Measurements from ENCODE around the gene NEGR1. TPM values are rescaled to one million over a fixed set of nuclear protein-coding genes. Genes with fewer than 3 reads are reported as not detected.

Gene NEGR1
- total and polyA plus RNA-seq, 9 of the 15 experiments (the other 6 are each of a cell fraction or from before 2014, with no cell fraction given): not detected

DNA sequence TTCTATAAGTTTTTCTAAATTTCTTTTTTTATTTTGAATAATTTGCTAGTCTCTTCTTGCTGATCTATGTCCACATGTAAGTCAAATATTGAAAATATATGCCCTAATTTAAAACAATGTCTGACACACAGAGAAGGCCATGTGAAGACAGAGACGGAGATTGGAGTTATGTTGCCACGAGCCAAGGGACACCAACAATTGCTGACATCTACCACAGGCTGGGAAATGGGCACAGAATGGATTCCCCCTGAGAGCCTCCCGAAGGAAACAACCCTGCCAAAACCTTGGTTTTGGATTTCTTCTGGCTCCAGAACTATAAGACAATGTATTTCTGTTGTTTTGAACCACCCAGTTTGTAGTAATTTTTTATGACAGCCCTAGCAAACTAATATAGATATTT, 716.5 kb downstream of the NEGR1 start:
- no peak overlapping the region for H3K9ac ChIP-seq (ENCODE audit: insufficient read depth in 1 of 2, low read depth in 2 of 2, low read length in 2 of 2)
- no peaks in the 10 kb centered on the region for H3K9me3 ChIP-seq (replicated peaks; ENCODE audit: control insufficient read depth, insufficient read depth, low read depth, low read length)
- no peaks in the 10 kb centered on the region for H3K27me3 ChIP-seq (ENCODE audit: control insufficient read depth in 2 of 2, insufficient read depth in 2 of 2, low read length in 2 of 2)
- 0% methylated on average over 3 of the region's 3 CpGs for WGBS (ENCODE audit: insufficient coverage, low coverage, missing lambda C conversion rate)
- no peaks in the 10 kb centered on the region for H3K4me1 ChIP-seq (replicated peaks in 1 of 2; ENCODE audit: control insufficient read depth in 2 of 2, insufficient read depth in 2 of 2, low read length in 2 of 2)
- no peak overlapping the region for H3K27ac ChIP-seq (ENCODE audit: extremely low read depth, low read depth, low read length)
- no peaks in the 10 kb centered on the region for H3K36me3 ChIP-seq (ENCODE audit: control insufficient read depth, insufficient read depth, low read length)
- H3K4me3 ChIP-seq: no peak overlapping the region
- TF ChIP-seq GTF2A2 (tag; IDR thresholded peaks at IDR 0.05) (no peak), TEAD4 (IDR thresholded peaks at IDR 0.05; ENCODE audit: low read length) (no peak), TEAD4 (CRISPR knock-in tag; IDR thresholded peaks at IDR 0.05; ENCODE audit: borderline replicate concordance) (no peak), ETV6 (IDR thresholded peaks at IDR 0.05; ENCODE audit: borderline replicate concordance in 1 of 2, low read depth in 2 of 2, low read length in 1 of 2) (no peak), ETV6 (CRISPR knock-in tag; IDR thresholded peaks at IDR 0.05; ENCODE audit: borderline replicate concordance) (no peak), ZEB2 (IDR thresholded peaks at IDR 0.05) (no peak), FOXP1 (CRISPR knock-in tag; IDR thresholded peaks at IDR 0.05) (no peak), RBM39 (optimal IDR thresholded peaks at IDR 0.05; ENCODE audit: low read depth, low read length) (no peak), GTF2F1 (IDR thresholded peaks at IDR 0.05; ENCODE audit: low read depth, low read length) (no peak)
- TF ChIP-seq, protein P1, sequence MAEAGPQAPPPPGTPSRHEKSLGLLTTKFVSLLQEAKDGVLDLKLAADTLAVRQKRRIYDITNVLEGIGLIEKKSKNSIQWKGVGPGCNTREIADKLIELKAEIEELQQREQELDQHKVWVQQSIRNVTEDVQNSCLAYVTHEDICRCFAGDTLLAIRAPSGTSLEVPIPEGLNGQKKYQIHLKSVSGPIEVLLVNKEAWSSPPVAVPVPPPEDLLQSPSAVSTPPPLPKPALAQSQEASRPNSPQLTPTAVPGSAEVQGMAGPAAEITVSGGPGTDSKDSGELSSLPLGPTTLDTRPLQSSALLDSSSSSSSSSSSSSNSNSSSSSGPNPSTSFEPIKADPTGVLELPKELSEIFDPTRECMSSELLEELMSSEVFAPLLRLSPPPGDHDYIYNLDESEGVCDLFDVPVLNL (CRISPR knock-in tag; IDR thresholded peaks at IDR 0.05; ENCODE audit: low read depth): no peak
- TF ChIP-seq, protein P2, sequence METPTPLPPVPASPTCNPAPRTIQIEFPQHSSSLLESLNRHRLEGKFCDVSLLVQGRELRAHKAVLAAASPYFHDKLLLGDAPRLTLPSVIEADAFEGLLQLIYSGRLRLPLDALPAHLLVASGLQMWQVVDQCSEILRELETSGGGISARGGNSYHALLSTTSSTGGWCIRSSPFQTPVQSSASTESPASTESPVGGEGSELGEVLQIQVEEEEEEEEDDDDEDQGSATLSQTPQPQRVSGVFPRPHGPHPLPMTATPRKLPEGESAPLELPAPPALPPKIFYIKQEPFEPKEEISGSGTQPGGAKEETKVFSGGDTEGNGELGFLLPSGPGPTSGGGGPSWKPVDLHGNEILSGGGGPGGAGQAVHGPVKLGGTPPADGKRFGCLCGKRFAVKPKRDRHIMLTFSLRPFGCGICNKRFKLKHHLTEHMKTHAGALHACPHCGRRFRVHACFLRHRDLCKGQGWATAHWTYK (CRISPR knock-in tag; IDR thresholded peaks at IDR 0.05): no peak
- TF ChIP-seq, protein P3, sequence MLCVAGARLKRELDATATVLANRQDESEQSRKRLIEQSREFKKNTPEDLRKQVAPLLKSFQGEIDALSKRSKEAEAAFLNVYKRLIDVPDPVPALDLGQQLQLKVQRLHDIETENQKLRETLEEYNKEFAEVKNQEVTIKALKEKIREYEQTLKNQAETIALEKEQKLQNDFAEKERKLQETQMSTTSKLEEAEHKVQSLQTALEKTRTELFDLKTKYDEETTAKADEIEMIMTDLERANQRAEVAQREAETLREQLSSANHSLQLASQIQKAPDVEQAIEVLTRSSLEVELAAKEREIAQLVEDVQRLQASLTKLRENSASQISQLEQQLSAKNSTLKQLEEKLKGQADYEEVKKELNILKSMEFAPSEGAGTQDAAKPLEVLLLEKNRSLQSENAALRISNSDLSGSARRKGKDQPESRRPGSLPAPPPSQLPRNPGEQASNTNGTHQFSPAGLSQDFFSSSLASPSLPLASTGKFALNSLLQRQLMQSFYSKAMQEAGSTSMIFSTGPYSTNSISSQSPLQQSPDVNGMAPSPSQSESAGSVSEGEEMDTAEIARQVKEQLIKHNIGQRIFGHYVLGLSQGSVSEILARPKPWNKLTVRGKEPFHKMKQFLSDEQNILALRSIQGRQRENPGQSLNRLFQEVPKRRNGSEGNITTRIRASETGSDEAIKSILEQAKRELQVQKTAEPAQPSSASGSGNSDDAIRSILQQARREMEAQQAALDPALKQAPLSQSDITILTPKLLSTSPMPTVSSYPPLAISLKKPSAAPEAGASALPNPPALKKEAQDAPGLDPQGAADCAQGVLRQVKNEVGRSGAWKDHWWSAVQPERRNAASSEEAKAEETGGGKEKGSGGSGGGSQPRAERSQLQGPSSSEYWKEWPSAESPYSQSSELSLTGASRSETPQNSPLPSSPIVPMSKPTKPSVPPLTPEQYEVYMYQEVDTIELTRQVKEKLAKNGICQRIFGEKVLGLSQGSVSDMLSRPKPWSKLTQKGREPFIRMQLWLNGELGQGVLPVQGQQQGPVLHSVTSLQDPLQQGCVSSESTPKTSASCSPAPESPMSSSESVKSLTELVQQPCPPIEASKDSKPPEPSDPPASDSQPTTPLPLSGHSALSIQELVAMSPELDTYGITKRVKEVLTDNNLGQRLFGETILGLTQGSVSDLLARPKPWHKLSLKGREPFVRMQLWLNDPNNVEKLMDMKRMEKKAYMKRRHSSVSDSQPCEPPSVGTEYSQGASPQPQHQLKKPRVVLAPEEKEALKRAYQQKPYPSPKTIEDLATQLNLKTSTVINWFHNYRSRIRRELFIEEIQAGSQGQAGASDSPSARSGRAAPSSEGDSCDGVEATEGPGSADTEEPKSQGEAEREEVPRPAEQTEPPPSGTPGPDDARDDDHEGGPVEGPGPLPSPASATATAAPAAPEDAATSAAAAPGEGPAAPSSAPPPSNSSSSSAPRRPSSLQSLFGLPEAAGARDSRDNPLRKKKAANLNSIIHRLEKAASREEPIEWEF (CRISPR knock-in tag; IDR thresholded peaks at IDR 0.05): no peak
- H3K9me1 ChIP-seq (ENCODE audit: control insufficient read depth, insufficient read depth, low read length): no peaks in the 10 kb centered on the region
- CTCF ChIA-PET (ENCODE audit: low intra/inter-chr PET ratio): no interaction called here
- ATAC-seq (no peak), DNase-seq (ENCODE audit: extremely low read depth in 1 of 4, low spot score in 3 of 4) (no peak), FAIRE-seq (no peak)
- no peaks in the 10 kb centered on the region for H4K20me1 ChIP-seq (replicated peaks; ENCODE audit: control insufficient read depth, insufficient read depth, low read length)
- intact Hi-C loops (cut with micrococcal nuclease): no loop called here
- POLR2A ChIA-PET: no interaction called here
- in situ Hi-C loops (cut with MboI): no loop called here
- BruUV-seq (replicated peaks): no TSS peak
- H3K79me2 ChIP-seq (ENCODE audit: control insufficient read depth, insufficient read depth, low read length): no peaks in the 10 kb centered on the region
- H2AFZ ChIP-seq (ENCODE audit: low read depth, low read length): no peak overlapping the region
- no peak overlapping the region for H3K4me2 ChIP-seq (ENCODE audit: insufficient read depth, low read length)
